HFF-Myc (cell line): ENCODE measurements around the gene GMPR2.

ENCODE experiments used
- DNase-seq: peaks from one replicate; pipeline ENCODE4 v3.0.0-alpha.2; 2011; ENCODE audit warnings: low read depth; ENCODE audit errors: extremely low read depth
- H3K4me3 ChIP-seq: replicated peaks from 2 replicates; pipeline ENCODE4 v1.5.1; 2011; ENCODE audit warnings: low read depth, mild to moderate bottlenecking, control low read depth, low read length
- TF ChIP-seq, protein P1 (sequence below): IDR thresholded peaks from 2 replicates; pipeline ENCODE4 v1.5.1; 2012; ENCODE audit warnings: mild to moderate bottlenecking, low read depth, low read length, control low read depth; ENCODE audit errors: missing control alignments

The GMPR2 gene

GRCh38 chr14:24266344-24267244 is 33.9 kb downstream of the GMPR2 start:
- TF ChIP-seq, protein P1, sequence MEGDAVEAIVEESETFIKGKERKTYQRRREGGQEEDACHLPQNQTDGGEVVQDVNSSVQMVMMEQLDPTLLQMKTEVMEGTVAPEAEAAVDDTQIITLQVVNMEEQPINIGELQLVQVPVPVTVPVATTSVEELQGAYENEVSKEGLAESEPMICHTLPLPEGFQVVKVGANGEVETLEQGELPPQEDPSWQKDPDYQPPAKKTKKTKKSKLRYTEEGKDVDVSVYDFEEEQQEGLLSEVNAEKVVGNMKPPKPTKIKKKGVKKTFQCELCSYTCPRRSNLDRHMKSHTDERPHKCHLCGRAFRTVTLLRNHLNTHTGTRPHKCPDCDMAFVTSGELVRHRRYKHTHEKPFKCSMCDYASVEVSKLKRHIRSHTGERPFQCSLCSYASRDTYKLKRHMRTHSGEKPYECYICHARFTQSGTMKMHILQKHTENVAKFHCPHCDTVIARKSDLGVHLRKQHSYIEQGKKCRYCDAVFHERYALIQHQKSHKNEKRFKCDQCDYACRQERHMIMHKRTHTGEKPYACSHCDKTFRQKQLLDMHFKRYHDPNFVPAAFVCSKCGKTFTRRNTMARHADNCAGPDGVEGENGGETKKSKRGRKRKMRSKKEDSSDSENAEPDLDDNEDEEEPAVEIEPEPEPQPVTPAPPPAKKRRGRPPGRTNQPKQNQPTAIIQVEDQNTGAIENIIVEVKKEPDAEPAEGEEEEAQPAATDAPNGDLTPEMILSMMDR: no peak
- H3K4me3 ChIP-seq: no peak overlapping the region
- no peak for DNase-seq

DNA sequence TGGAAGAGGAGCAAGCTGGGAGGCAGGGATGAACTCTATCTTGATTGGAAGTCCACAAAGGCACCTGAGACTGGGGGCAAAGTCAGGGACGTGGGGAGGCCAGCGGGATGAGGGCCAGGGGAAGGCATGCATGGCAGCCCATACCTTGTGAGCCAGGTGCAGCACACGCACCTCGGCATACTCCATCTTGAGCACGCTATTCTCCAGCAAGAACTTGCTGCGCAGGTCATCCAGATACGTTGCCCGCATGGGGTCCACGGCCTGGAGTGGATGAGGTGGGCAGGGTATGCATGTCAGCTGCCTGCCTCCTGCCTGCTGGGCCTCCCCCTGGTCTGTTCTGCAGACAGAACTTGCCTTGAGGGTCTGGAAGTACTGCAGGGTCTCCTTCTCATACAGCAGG is 34.8 kb downstream of the GMPR2 start:
- DNase-seq: no peak
- TF ChIP-seq, protein P1: no peak
- H3K4me3 ChIP-seq: no peak overlapping the region

- no peak overlapping the region for H3K4me3 ChIP-seq
- TF ChIP-seq, protein P1: no peak
- no peak for DNase-seq
These were observed 35.5 kb downstream of the GMPR2 start for GRCh38 chr14:24268225-24268624.

DNA sequence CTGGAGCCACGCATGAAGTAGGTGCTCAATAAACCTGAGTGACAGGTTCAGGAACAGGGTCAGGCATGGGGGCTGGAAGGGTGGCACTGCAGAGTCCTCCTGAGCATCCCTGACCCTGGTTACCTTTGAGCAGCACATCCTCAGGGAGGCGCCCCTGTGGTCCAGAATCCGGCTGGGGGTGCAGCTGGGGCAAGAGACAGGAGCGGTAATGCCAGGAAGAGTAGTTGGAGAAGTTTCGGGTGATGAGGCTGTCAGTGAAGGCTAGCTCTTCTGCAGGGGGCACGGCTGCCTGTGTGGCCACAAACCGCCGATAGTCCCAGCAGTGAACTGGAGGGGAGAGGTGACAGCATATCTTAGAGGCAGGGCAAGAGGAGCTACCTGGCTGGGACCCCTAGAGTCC is 36.6 kb downstream of the GMPR2 start:
- DNase-seq: no peak
- H3K4me3 ChIP-seq: no peak overlapping the region
- TF ChIP-seq, protein P1: no peak

- H3K4me3 ChIP-seq: no peak overlapping the region
- DNase-seq: no peak
- TF ChIP-seq, protein P1: no peak
These were observed 37.3 kb downstream of the GMPR2 start for GRCh38 chr14:24269910-24270536.

GRCh38 chr14:24270537-24271133 is 37.9 kb downstream of the GMPR2 start:
- H3K4me3 ChIP-seq: peak overlapping the region; percentile 89
- no peak for DNase-seq
- TF ChIP-seq, protein P1: no peak
